GM23338 (cell line): ENCODE data around the gene CDK2. TPM values are rescaled to one million over a fixed set of nuclear protein-coding genes. Genes with fewer than 3 reads are reported as not detected.
"Not testable (repeated sequence)": the region's sequence is repeated elsewhere in the genome, so short reads cannot be mapped to it uniquely, and the experiment has no call there.

ENCODE experiments used
- ATAC-seq: fragments of 200-7000 bp; cut with Tn5 transposase; 3 replicates; pipeline ENCODE4 v1.9.1; 2020
- DNase-seq: peaks from one replicate; pipeline ENCODE4 v3.0.0-alpha.2; 2015; ENCODE audit warnings: low spot score
- H2AFZ ChIP-seq: fragments of 200-600 bp; sonication (generic); 2 replicates; pipeline ENCODE4 v1.8.0; 2016; ENCODE audit warnings: antibody characterized with exemption, mild to moderate bottlenecking, moderate library complexity
- H3F3A ChIP-seq: fragments of 200-600 bp; sonication (generic); replicated peaks from 2 replicates; pipeline ENCODE4 v1.8.0; 2017; ENCODE audit warnings: antibody characterized with exemption, mixed run types, low read depth
- H3K27ac ChIP-seq: fragments of 200-600 bp; sonication (generic); 2 replicates; pipeline ENCODE4 v1.6.1; 2016; ENCODE audit warnings: low read depth
- H3K27me3 ChIP-seq: fragments of 200-600 bp; sonication (generic); 2 replicates; pipeline ENCODE4 v1.8.0; 2016; ENCODE audit warnings: mild to moderate bottlenecking, mixed run types, moderate library complexity; ENCODE audit not compliant: insufficient read depth
- H3K36me3 ChIP-seq: fragments of 200-600 bp; sonication (generic); 2 replicates; pipeline ENCODE4 v1.8.0; 2016; ENCODE audit warnings: mild to moderate bottlenecking; ENCODE audit not compliant: insufficient read depth
- H3K4me1 ChIP-seq: fragments of 200-600 bp; sonication (generic); 2 replicates; pipeline ENCODE4 v1.8.0; 2016; ENCODE audit warnings: mild to moderate bottlenecking, moderate library complexity; ENCODE audit not compliant: insufficient read depth
- H3K4me2 ChIP-seq: fragments of 200-600 bp; sonication (generic); 2 replicates; pipeline ENCODE4 v1.7.1; 2017; ENCODE audit warnings: mixed run types
- H3K4me3 ChIP-seq: fragments of 200-600 bp; sonication (generic); 2 replicates; pipeline ENCODE4 v1.6.1; 2016; ENCODE audit warnings: mixed run types
- H3K79me2 ChIP-seq: fragments of 200-600 bp; sonication (generic); replicated peaks from 2 replicates; pipeline ENCODE4 v1.8.0; 2017; ENCODE audit warnings: mild to moderate bottlenecking; ENCODE audit not compliant: insufficient read depth
- H3K9me2 ChIP-seq: fragments of 200-600 bp; sonication (generic); 2 replicates; pipeline ENCODE4 v1.8.0; 2017; ENCODE audit not compliant: insufficient read depth
- H4K20me1 ChIP-seq: fragments of 200-600 bp; sonication (generic); replicated peaks from 2 replicates; pipeline ENCODE4 v1.8.0; 2017; ENCODE audit warnings: mild to moderate bottlenecking; ENCODE audit not compliant: insufficient read depth
- H3K27ac Mint-ChIP-seq: 2 replicates; pipeline ENCODE4 v1.8.0; 2020; ENCODE audit warnings: inconsistent platforms, mild to moderate bottlenecking, moderate library complexity, mixed read lengths
- H3K27me3 Mint-ChIP-seq: 3 replicates; pipeline ENCODE4 v1.8.0; 2022; ENCODE audit warnings: low read depth, mild to moderate bottlenecking, moderate library complexity, mixed read lengths, inconsistent platforms; ENCODE audit not compliant: insufficient read depth, poor library complexity
- H3K36me3 Mint-ChIP-seq: 3 replicates; pipeline ENCODE4 v1.8.0; 2021; ENCODE audit warnings: low read depth, mild to moderate bottlenecking, inconsistent platforms, moderate library complexity, mixed read lengths
- H3K4me1 Mint-ChIP-seq: 3 replicates; pipeline ENCODE4 v1.8.0; 2020; ENCODE audit warnings: mild to moderate bottlenecking, inconsistent platforms, mixed read lengths
- H3K4me3 Mint-ChIP-seq: 3 replicates; pipeline ENCODE4 v1.8.0; 2021; ENCODE audit warnings: moderate library complexity, mild to moderate bottlenecking, inconsistent platforms, mixed read lengths
- H3K9me3 Mint-ChIP-seq: 3 replicates; pipeline ENCODE4 v1.8.0; 2020; ENCODE audit warnings: moderate library complexity, mild to moderate bottlenecking, inconsistent platforms, mixed read lengths
- CREB1 ChIP-seq: fragments of 250-450 bp; sonication (Bioruptor Pico); IDR thresholded peaks from 2 replicates; pipeline ENCODE4 v1.5.0; 2020; ENCODE audit warnings: low read depth, mild to moderate bottlenecking, moderate library complexity
- CTCF ChIP-seq, 2 experiments: fragments of 200-600 bp in 1 of 2; sonication (generic) in 1 of 2; conservative IDR thresholded peaks; 2 replicates each; pipeline versions ENCODE4 v1.5.1 to v1.6.1; 2016 to 2017; ENCODE audit warnings: antibody characterized with exemption in 2 of 2, low read depth in 2 of 2, mild to moderate bottlenecking in 2 of 2, moderate library complexity in 1 of 2
- ETS1 ChIP-seq: IDR thresholded peaks from 2 replicates; pipeline ENCODE4 v1.6.1; 2016; ENCODE audit warnings: antibody characterized with exemption
- JUNB ChIP-seq: IDR thresholded peaks from one replicate; pipeline ENCODE4 v1.6.1; 2016; ENCODE audit warnings: antibody characterized with exemption; ENCODE audit not compliant: unreplicated experiment
- NANOG ChIP-seq: IDR thresholded peaks from 2 replicates; pipeline ENCODE4 v1.6.1; 2016; ENCODE audit warnings: antibody characterized with exemption, borderline replicate concordance
- POLR2AphosphoS5 ChIP-seq: IDR thresholded peaks from 2 replicates; pipeline ENCODE4 v1.6.1; 2016; ENCODE audit warnings: antibody characterized with exemption, low read depth
- REST ChIP-seq: IDR thresholded peaks from one replicate; pipeline ENCODE4 v1.6.1; 2018; ENCODE audit warnings: antibody characterized with exemption; ENCODE audit not compliant: unreplicated experiment
- STAT1 ChIP-seq: IDR thresholded peaks from one replicate; pipeline ENCODE4 v1.6.1; 2016; ENCODE audit warnings: antibody characterized with exemption; ENCODE audit not compliant: unreplicated experiment
- ZNF114 ChIP-seq: fragments of 250-450 bp; sonication (Bioruptor Pico); IDR thresholded peaks from 2 replicates; pipeline ENCODE4 v1.5.0; 2020; ENCODE audit warnings: mild to moderate bottlenecking, moderate library complexity
- ZNF331 ChIP-seq: fragments of 250-450 bp; sonication (Bioruptor Pico); IDR thresholded peaks from 2 replicates; pipeline ENCODE4 v1.5.0; 2020; ENCODE audit warnings: low read depth, mild to moderate bottlenecking, moderate library complexity
- polyA plus RNA-seq: library from polyadenylated mRNA; unstranded; fragments of >200 nt; fragmentation: Nextera tagmentation; extraction: Ambion mirVana; gene quantifications from 2 replicates; pipeline ENCODE4 v1.2.1, GENCODE V29; 2016
- total RNA-seq: library from RNA; depleted of rRNA; stranded (reverse); fragments of >200 nt; shearing (Covaris generic); gene quantifications from 2 replicates; pipeline ENCODE4 v1.2.3, GENCODE V29; 2014

Gene CDK2
- total and polyA plus RNA-seq, 2 experiments from 2014 or later: 15.2 to 31.0 TPM

- TF ChIP-seq CTCF (conservative IDR thresholded peaks at IDR 0.05; ENCODE audit: low read depth in 2 of 2) (no peak), POLR2AphosphoS5 (no peak), ZNF331 (CRISPR knock-in tag) (no peak), CREB1 (no peak), REST (no peak), ETS1 (no peak), ZNF114 (CRISPR knock-in tag) (no peak), NANOG (no peak)
Measured at GRCh38 chr12:55985341-55985740, 18.7 kb downstream of the CDK2 start (continued).

GRCh38 chr12:55985976-55986375 lies 19.3 kb downstream of the CDK2 start:
- not testable (repeated sequence) for H3K79me2 ChIP-seq, H2AFZ ChIP-seq, H3K4me3 Mint-ChIP-seq, H4K20me1 ChIP-seq, H3K27me3 ChIP-seq, H3K4me1 Mint-ChIP-seq, H3K27me3 Mint-ChIP-seq, H3K4me3 ChIP-seq, H3K9me3 Mint-ChIP-seq, ATAC-seq, H3K9me2 ChIP-seq, H3K4me1 ChIP-seq, DNase-seq, H3K4me2 ChIP-seq
- H3F3A ChIP-seq: peaks cover 19% of the 10 kb centered on the region; the same call in 1 of the 2 replicates
- Mint-ChIP-seq H3K36me3 (peaks cover 54% of the 10 kb centered on the region), H3K27ac (peak overlapping the region; percentile 81)
- H3K27ac ChIP-seq: 0 out of 2 replicates have a peak overlapping the region, but pooled peaks have one; percentile 67
- peaks cover 20% of the 10 kb centered on the region for H3K36me3 ChIP-seq

- DNase-seq (no peak), ATAC-seq (no peak)
- no peak overlapping the region for H2AFZ ChIP-seq
- Mint-ChIP-seq H3K27ac (no peak overlapping the region), H3K36me3 (peaks cover 76% of the 10 kb centered on the region), H3K4me3 (no peak overlapping the region), H3K9me3 (no peaks in the 10 kb centered on the region), H3K4me1 (no peaks in the 10 kb centered on the region), H3K27me3 (peaks cover 2% of the 10 kb centered on the region)
- H4K20me1 ChIP-seq: no peaks in the 10 kb centered on the region; the same call in none of the 2 replicates
- no peak overlapping the region for H3K27ac ChIP-seq
- H3K4me2 ChIP-seq: no peak overlapping the region
- no peaks in the 10 kb centered on the region for H3K79me2 ChIP-seq
- peaks cover 13% of the 10 kb centered on the region; the same call in 1 of the 2 replicates for H3F3A ChIP-seq
- no peak overlapping the region for H3K4me3 ChIP-seq
- no peaks in the 10 kb centered on the region for H3K9me2 ChIP-seq
- no peaks in the 10 kb centered on the region for H3K27me3 ChIP-seq
- H3K36me3 ChIP-seq: peaks cover 36% of the 10 kb centered on the region
- H3K4me1 ChIP-seq: no peaks in the 10 kb centered on the region
- TF ChIP-seq JUNB (no peak), STAT1 (no peak), CREB1 (no peak), POLR2AphosphoS5 (no peak), ZNF114 (CRISPR knock-in tag) (no peak)
Measured at GRCh38 chr12:55991110-55991509, 24.5 kb downstream of the CDK2 start.
